Activated CD8-positive, alpha-beta memory T cell treated with anti-CD3 and anti-CD28 coated beads, Interleukin-2, amount 50 U/mL, for 1 hour (primary cell): ENCODE results near the gene FBXO31.
A peak's percentile ranks its signal among the peaks of the same experiment; 100 is the strongest.

Experiments
- DNase-seq: peaks from one replicate; pipeline ENCODE4 v3.0.0-alpha.2; 2020; ENCODE audit errors: extremely low read depth

The FBXO31 gene

DNA sequence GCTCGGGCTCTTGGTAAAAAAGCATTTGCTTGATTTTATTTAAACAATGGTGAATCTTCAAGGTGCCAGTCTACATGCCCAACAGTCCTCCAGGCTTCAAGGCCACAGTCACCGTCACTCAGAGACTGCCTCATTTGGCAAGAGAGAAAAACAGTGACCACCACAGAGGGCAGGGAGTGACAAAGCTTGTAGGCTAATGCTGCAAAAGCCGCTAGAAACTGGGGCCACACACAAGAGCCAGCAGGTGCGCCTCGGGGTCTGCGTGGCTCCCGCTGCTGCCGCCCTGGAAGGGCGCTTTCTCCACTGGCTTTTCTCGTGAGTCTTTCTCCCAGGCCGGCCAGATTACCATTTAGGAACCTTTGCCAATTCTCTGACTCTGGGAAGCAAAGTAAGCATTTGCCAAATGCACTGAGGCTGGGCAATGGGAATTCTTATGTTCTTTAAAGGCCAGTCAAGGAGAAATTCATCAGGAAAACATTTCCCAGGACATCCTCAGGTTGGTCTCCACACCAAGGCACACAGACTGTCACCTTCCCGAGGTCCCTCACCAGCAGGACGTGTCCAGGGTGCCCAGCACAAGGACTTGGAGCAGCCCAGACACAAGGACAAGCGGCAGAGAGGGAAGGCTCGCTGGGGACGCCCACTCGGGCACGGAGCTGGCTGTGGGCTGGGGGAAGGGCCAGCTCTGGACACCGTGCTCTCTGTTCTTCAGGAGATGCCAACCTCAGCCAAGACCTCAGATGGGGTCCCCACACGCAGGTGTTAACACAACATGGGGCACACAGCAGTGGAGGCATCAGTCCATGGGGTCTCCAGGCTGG lies 53.9 kb downstream of the FBXO31 start:
- no peak for DNase-seq

- no peak for DNase-seq
Measured at GRCh38 chr16:87328846-87329245, 54.7 kb downstream of the FBXO31 start.

GRCh38 chr16:87327798-87328495 lies 55.6 kb downstream of the FBXO31 start:
- no peak for DNase-seq

DNA sequence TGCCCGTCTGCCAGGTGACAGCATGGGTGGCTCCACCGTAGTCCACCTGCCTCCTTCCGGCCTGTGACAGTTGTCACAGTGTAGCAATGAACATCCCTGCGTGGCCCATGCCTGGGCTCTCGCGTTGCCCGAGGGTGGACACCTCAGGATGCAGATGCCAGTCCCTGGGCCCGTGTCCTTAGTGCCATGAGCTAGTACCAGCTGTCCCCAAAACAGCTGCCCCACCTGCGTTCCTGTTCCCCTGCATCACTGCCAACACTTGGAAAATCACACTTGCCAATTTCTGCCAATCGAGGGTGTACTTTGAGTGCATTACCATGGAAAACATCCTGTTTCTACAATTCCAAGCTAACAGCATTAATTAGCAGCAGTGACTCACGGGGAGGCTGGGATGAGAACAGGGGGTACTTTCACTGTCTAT lies 57.4 kb downstream of the FBXO31 start:
- no peak for DNase-seq

GRCh38 chr16:87325423-87325858 lies 58.1 kb downstream of the FBXO31 start:
- no peak for DNase-seq

GRCh38 chr16:87324411-87325275 lies 58.9 kb downstream of the FBXO31 start:
- DNase-seq: no peak

DNA sequence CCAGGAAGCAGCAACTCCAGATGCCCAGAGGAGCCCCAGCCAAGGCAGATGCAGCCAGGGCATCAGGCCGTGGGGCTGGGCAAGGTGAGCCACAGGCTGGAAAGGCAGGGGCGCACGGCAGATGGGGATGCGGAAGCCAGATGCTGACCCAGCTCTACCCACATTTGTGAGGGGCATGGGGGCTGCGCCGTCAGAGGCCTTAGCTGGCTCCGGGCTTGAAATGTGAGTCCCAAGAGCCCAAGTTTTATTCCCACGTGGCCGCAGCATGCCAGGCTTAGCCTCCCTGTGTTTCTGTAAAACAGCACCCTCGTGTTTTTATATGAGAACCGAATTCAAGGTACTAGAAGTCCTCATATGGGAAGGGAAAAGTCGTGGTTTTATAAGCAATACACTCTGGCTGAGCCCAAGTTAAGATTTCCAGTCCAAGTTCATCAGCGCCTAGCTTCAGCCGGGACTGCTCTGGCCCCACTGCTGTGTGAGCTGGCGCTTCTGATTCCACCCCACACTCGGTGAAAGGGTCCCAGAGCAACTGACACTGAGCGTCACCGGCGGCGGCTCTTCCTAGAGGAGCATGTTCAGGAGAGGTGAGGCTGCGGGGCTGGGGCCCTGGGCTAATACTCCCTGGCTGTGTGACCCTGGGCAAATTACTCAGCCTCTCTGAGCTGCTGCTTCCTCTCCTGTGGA lies 59.7 kb downstream of the FBXO31 start:
- no peak for DNase-seq

- DNase-seq: no peak
Measured at GRCh38 chr16:87322833-87323726, 60.5 kb downstream of the FBXO31 start.

DNA sequence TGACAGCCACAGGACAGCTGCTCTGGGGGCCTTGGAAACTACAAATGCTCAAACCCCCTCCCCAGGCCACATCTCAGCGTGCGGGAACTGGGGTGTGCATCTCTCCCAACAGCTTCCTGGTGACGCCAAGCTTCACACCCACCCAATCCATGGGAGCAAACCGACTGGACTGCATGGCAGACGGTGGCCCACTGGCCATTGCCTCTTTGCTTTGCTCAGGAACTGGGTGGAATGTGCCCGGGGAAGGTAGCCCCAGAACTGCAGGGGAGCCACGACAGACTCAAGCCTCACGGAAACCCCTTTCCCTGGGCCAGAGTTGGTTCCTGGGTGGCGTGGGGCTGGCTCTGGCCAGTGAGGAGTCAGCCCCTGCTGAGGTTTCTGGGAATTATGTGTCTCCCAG lies 61.2 kb downstream of the FBXO31 start:
- no peak for DNase-seq

DNA sequence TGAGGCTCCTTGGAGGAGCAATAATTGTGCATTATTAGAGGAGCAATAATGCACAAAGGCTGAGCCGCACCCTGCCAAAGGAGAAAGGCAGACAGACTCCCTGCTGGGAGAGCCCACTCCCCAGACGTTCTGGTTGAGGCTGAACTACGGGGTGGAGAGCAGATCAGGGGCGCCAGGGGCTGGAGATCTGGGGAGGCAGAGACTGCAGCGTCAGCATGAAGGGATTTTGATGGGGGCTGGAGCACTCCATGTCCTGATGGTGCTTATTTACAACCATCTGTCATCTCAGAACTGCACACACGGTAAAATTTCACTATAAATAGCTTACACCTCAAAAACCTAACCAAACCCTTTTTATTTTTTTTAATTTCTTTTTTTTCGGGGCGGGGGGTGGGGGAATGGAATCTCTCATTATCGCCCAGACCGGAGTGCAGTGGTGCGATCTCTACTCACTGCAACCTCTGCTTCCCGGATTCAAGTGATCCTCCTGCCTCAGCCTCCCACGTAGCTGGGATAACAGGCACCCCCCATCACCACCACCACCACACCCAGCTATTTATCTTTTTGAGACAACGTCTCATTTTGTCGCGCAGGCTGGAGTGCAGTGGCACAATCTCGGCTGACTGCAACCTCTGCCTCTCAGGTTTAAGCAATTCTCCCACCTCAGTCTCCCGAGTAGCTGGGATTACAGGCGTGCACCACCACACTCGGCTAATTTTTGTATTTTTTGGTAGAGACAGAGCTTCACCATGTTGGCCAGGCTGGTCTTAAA lies 62.1 kb downstream of the FBXO31 start:
- no peak for DNase-seq

- DNase-seq: no peak
Measured at GRCh38 chr16:87320510-87321227, 62.9 kb downstream of the FBXO31 start.

DNA sequence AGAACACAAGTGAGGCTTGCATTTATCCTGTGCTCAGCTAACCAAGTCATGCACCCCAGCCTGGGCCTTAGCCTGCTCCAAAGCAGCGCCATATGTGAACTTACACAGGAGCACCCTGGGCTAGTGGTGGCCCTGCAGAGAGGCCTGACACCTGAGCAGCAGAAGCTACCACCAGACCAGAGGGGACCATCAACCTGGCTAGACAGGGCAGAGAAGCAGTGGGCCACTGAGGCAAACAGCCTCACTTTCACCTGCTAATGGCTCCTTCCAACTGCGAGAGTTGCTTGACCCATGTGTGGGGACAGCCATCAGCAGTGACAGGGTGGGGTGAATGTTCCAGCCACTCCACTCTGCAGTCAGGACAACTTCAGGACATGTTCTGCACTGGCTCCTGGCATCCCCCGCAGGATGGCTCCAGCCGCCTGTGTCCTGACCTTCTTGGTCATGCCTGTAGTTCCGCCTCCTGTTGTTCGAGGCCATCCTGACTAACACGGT lies 63.5 kb downstream of the FBXO31 start:
- DNase-seq: no peak

- no peak for DNase-seq
Measured at GRCh38 chr16:87319011-87319410, 64.6 kb downstream of the FBXO31 start.

DNA sequence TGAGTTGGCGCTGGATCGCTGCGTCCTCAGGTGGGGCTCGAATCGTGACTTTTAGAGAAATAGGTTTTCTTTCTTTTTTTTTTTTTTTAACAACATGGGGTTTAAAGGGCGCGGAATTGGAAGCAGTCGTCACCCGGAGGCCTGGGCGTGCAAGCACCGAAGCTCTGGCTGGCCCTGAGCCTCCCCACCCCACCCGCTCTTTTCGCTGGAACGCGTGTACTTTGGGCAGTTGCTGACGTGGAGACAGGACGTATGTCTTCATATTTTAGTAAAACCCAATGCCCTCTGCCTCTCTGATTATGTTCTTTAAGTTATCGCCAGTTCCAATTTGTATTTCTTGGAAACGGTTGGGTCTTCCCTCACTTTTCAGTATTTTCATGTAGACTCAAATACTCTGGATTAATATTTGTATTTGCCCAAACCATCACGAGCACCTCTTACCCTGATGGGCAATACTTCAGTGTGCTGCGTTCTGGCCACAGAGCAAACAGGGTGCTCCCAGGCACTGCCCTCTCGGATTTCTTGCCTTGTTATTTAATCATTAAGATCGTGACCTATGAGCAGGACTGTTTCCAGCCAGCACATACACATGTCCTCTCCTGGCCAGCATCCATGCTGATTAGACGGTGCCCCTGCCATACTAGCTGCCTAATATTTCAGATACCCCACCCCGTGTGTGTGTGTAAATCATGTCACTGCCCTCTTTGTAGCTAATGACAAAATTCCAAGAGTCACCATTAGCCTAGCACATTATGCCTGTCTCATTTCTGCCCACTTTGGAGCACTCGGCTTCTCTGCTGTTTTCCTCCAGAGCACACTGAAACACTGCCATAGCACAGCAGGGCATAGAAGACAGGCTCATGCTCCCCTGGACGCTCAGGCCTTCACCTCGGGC lies 65.6 kb downstream of the FBXO31 start:
- no peak for DNase-seq

DNA sequence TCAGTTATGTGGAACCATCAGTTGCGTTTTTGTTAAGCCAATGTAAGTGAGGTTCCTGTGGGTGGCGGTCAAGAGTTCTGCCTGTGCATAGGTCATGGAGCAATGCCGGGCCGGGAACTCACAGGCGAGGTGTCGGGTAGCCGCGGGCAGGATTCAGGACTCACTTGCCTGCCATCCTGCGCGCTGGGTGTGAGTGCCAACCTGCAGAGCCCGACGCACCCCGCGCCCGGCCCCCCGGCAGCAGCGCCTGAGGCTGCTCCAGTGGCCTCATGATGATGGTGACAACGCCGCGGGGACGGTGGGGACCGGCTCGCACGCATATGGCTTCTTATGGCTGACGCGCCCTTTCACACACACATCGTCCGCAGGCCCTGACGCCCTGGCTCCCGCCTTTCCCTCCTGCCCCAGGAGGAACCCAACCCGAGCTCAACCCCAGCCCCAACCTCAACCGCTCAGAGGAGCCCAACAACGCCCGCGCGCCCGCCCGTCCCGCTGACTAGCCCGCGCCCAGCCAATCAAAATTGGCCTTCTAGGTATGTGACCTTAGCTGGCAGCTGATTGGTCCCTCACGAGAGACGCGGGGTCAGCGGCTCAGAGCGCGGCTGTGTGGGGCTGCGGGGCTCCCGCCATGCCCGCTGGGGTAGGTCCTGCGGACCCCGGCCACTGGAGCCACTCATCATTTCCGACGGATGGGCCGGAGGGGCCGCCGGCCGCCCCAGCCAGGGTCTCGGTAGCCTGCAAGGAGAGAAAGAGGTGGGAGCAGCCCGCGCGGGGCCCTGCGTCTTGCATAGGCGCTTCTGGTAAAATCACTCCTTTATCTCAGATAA lies 66.4 kb downstream of the FBXO31 start, which contains the start of gene C16orf95:
Gene C16orf95 (minus strand): TSS at position 470 of the 827 bp plus-strand sequence. CDS start 150 bp downstream, at position 320.
- DNase-seq: peak; percentile 90

DNA sequence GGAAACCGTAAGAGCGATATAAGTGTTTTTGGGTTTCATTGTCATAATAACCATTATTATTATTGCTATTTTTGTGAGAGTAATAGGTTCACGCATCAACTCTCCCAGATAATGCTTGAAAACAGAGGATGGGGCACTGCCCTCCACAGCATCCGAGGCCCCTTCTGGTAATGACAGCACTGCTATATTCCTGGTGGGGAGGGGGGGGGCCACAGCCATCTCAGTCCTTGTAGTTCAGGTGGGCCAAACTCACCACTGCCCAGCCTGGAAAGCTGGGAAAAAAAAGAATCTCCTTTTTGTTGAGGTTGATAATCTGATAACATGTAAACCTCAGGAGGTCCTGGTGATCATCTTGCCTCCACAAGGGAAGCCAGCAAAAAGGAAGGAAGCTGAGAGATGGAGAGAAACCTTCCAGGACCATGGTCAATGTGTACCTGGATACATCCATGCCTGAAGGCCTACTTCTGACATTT lies 67.1 kb downstream of the FBXO31 start:
- DNase-seq: no peak

- DNase-seq: no peak
Measured at GRCh38 chr16:87314990-87315420, 68.6 kb downstream of the FBXO31 start.
